K562 (cell line): Measurements from ENCODE around the gene RNF168. TPM values are rescaled to one million over a fixed set of nuclear protein-coding genes. Genes with fewer than 3 reads are reported as not detected.

Experiments
- ARHGAP35 ChIP-seq: fragments of 450-650 bp; IDR thresholded peaks from 2 replicates; pipeline ENCODE4 v1.6.1; 2018; ENCODE audit not compliant: partially characterized antibody
- CLOCK ChIP-seq: fragments of 250-450 bp; sonication (Bioruptor Pico); IDR thresholded peaks from 2 replicates; pipeline ENCODE4 v1.4.0; 2020; ENCODE audit warnings: mild to moderate bottlenecking, moderate library complexity, borderline replicate concordance
- EP400 ChIP-seq: fragments of 450-650 bp; IDR thresholded peaks from 2 replicates; pipeline ENCODE4 v1.6.1; 2017; ENCODE audit warnings: antibody characterized with exemption, mild to moderate bottlenecking, moderate library complexity
- HMG20B ChIP-seq: fragments of 250-450 bp; sonication (Bioruptor Pico); IDR thresholded peaks from 2 replicates; pipeline ENCODE4 v1.5.0; 2021; ENCODE audit warnings: mild to moderate bottlenecking
- POLR3G ChIP-seq: IDR thresholded peaks from 2 replicates; pipeline ENCODE4 v1.6.1; 2011; ENCODE audit not compliant: insufficient read length, insufficient replicate concordance; ENCODE audit errors: extremely low read depth
- PTBP1 ChIP-seq: fragments of 200-400 bp; formaldehyde crosslinking; IDR thresholded peaks from 2 replicates; pipeline ENCODE4 v1.6.1; 2017; ENCODE audit warnings: low read depth, low read length
- PTRF ChIP-seq: fragments of 450-650 bp; IDR thresholded peaks from 2 replicates; pipeline ENCODE4 v1.6.1; 2016; ENCODE audit warnings: mild to moderate bottlenecking, missing genetic modification characterization, missing compliant biosample characterization
- PURB ChIP-seq: sonication (generic); formaldehyde crosslinking; IDR thresholded peaks from 2 replicates; pipeline ENCODE4 v1.9.0; 2021; ENCODE audit warnings: low read depth, mild to moderate bottlenecking, missing genetic modification reagents
- RAD51 ChIP-seq: fragments of 450-650 bp; IDR thresholded peaks from 2 replicates; pipeline ENCODE4 v1.7.1; 2016; ENCODE audit warnings: low read depth, mild to moderate bottlenecking, borderline replicate concordance
- SIN3A ChIP-seq, 2 experiments: fragments of 150-350 bp in 1 of 2; IDR thresholded peaks; 2 replicates each; pipeline ENCODE4 v1.6.1; 2011 to 2016; ENCODE audit warnings: borderline replicate concordance in 2 of 2, low read depth in 2 of 2, low read length in 2 of 2, mild to moderate bottlenecking in 2 of 2, moderate library complexity in 2 of 2; ENCODE audit not compliant: control insufficient read depth in 1 of 2
- SUPT5H ChIP-seq: fragments of 450-650 bp; IDR thresholded peaks from 2 replicates; pipeline ENCODE4 v1.6.1; 2016
- TAF1 ChIP-seq: IDR thresholded peaks from 2 replicates; pipeline ENCODE4 v1.6.1; 2011; ENCODE audit warnings: mild to moderate bottlenecking, low read length, moderate library complexity; ENCODE audit not compliant: insufficient read depth, control insufficient read depth, severe bottlenecking; ENCODE audit errors: extremely low read depth
- U2AF1 ChIP-seq: fragments of 200-400 bp; formaldehyde crosslinking; optimal IDR thresholded peaks from 2 replicates; pipeline ENCODE3; 2017; ENCODE audit warnings: mild to moderate bottlenecking, low read depth, low read length, moderate library complexity
- YBX1 ChIP-seq: fragments of 450-650 bp; IDR thresholded peaks from 2 replicates; pipeline ENCODE4 v1.7.1; 2016; ENCODE audit warnings: mild to moderate bottlenecking
- ZBTB7A ChIP-seq: IDR thresholded peaks from 2 replicates; pipeline ENCODE4 v1.6.1; 2011; ENCODE audit warnings: low read depth, mild to moderate bottlenecking, low read length, moderate library complexity, borderline replicate concordance; ENCODE audit not compliant: control insufficient read depth
- ZNF175 ChIP-seq: fragments of 200-800 bp; sonication (Bioruptor generic); IDR thresholded peaks from 2 replicates; pipeline ENCODE4 v1.6.1; 2016; ENCODE audit warnings: low read depth, mild to moderate bottlenecking, missing genetic modification characterization, missing compliant biosample characterization
- polyA plus RNA-seq, 8 experiments: library from polyadenylated mRNA; depleted of rRNA in 4 of 8; stranded (reverse) in 5 of 8; unstranded in 3 of 8; fragments of >200 nt; fragmentation: Nextera tagmentation in 2 of 8; fragmentation: Illumina TruSeq in 1 of 8; extraction: Ambion mirVana in 2 of 8; extraction: Trizol in 1 of 8; gene quantifications; 2 replicates each; pipeline versions ENCODE4 v1.2.1 to v1.2.3, GENCODE V29; 2011 to 2014; ENCODE audit warnings: inconsistent platforms in 1 of 8, missing spikeins in 1 of 8
- total RNA-seq, 7 experiments: library from RNA; depleted of rRNA in 6 of 7; stranded (reverse); fragments of >200 nt in 6 of 7; fragmentation: Illumina TruSeq in 2 of 7; extraction: Trizol in 2 of 7; gene quantifications; 2 replicates each; pipeline versions ENCODE4 v1.2.1 to v1.2.3, GENCODE V29; 2011 to 2021; ENCODE audit warnings: low replicate concordance in 1 of 7
- TF ChIP-seq, protein P1 (sequence below), 2 experiments: fragments of 150-350 bp in 1 of 2; IDR thresholded peaks; 2 replicates each; pipeline ENCODE4 v1.6.1; 2012 to 2016; ENCODE audit warnings: low read depth in 2 of 2, low read length in 2 of 2, mild to moderate bottlenecking in 1 of 2, moderate library complexity in 1 of 2
- TF ChIP-seq, protein P2 (sequence below): fragments of 450-650 bp; IDR thresholded peaks from 2 replicates; pipeline ENCODE4 v1.6.1; 2016; ENCODE audit warnings: borderline replicate concordance
- TF ChIP-seq, protein P3 (sequence below): fragments of 450-650 bp; formaldehyde crosslinking; IDR thresholded peaks from 2 replicates; pipeline ENCODE4 v1.4.0; 2020; ENCODE audit warnings: mild to moderate bottlenecking, mixed read lengths

The RNF168 gene
- total and polyA plus RNA-seq, 9 of the 15 experiments (the other 6 are each of a cell fraction or from before 2014, with no cell fraction given) = 6.0 to 32.1 (median 16.6) TPM

DNA sequence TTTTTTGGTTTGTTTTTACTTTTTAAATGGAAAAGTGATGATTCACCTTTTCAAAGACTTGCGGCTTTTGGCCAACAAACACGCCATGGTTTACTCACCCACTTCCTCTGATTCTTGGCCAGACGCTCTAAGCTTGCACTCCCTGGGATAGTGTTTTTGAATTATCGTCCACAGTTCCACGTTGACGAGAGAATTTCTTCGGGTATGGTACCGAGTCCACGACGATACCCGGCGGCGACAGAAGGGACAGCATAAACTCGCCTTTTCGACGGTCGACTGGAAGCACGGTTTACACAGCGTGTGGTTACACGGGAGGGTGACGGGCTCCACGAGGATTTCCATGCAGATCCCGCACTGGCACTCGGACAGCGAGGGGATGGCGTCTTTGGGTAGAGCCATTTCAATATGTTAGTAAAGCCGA lies 783 bp downstream of the RNF168 start (continued):
- TF ChIP-seq, protein P1, sequence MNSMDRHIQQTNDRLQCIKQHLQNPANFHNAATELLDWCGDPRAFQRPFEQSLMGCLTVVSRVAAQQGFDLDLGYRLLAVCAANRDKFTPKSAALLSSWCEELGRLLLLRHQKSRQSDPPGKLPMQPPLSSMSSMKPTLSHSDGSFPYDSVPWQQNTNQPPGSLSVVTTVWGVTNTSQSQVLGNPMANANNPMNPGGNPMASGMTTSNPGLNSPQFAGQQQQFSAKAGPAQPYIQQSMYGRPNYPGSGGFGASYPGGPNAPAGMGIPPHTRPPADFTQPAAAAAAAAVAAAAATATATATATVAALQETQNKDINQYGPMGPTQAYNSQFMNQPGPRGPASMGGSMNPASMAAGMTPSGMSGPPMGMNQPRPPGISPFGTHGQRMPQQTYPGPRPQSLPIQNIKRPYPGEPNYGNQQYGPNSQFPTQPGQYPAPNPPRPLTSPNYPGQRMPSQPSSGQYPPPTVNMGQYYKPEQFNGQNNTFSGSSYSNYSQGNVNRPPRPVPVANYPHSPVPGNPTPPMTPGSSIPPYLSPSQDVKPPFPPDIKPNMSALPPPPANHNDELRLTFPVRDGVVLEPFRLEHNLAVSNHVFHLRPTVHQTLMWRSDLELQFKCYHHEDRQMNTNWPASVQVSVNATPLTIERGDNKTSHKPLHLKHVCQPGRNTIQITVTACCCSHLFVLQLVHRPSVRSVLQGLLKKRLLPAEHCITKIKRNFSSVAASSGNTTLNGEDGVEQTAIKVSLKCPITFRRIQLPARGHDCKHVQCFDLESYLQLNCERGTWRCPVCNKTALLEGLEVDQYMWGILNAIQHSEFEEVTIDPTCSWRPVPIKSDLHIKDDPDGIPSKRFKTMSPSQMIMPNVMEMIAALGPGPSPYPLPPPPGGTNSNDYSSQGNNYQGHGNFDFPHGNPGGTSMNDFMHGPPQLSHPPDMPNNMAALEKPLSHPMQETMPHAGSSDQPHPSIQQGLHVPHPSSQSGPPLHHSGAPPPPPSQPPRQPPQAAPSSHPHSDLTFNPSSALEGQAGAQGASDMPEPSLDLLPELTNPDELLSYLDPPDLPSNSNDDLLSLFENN (IDR thresholded peaks at IDR 0.05; ENCODE audit: low read depth in 2 of 2, low read length in 2 of 2) = no peak
- TF ChIP-seq SUPT5H (no peak), RAD51 (no peak), ZBTB7A (no peak), PTRF (tag) (no peak), HMG20B (no peak), PTBP1 (0 out of 2 replicates have a peak, but pooled peaks have one; percentile 48), SIN3A (IDR thresholded peaks at IDR 0.05; ENCODE audit: borderline replicate concordance in 2 of 2, control insufficient read depth in 1 of 2, low read depth in 2 of 2, low read length in 2 of 2) (peak in 1 of 2 experiments; percentile 25; a peak in 1 of 4 replicates), EP400 (no peak), YBX1 (no peak), ARHGAP35 (no peak), U2AF1 (no peak), CLOCK (CRISPR knock-in tag) (no peak), PURB (CRISPR knock-in tag) (no peak), ZNF175 (CRISPR knock-in tag) (no peak), POLR3G (no peak), TAF1 (no peak)
- TF ChIP-seq, protein P2, sequence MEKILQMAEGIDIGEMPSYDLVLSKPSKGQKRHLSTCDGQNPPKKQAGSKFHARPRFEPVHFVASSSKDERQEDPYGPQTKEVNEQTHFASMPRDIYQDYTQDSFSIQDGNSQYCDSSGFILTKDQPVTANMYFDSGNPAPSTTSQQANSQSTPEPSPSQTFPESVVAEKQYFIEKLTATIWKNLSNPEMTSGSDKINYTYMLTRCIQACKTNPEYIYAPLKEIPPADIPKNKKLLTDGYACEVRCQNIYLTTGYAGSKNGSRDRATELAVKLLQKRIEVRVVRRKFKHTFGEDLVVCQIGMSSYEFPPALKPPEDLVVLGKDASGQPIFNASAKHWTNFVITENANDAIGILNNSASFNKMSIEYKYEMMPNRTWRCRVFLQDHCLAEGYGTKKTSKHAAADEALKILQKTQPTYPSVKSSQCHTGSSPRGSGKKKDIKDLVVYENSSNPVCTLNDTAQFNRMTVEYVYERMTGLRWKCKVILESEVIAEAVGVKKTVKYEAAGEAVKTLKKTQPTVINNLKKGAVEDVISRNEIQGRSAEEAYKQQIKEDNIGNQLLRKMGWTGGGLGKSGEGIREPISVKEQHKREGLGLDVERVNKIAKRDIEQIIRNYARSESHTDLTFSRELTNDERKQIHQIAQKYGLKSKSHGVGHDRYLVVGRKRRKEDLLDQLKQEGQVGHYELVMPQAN = peak; percentile 67; the same call in 1 of the 2 replicates
- TF ChIP-seq, protein P3, sequence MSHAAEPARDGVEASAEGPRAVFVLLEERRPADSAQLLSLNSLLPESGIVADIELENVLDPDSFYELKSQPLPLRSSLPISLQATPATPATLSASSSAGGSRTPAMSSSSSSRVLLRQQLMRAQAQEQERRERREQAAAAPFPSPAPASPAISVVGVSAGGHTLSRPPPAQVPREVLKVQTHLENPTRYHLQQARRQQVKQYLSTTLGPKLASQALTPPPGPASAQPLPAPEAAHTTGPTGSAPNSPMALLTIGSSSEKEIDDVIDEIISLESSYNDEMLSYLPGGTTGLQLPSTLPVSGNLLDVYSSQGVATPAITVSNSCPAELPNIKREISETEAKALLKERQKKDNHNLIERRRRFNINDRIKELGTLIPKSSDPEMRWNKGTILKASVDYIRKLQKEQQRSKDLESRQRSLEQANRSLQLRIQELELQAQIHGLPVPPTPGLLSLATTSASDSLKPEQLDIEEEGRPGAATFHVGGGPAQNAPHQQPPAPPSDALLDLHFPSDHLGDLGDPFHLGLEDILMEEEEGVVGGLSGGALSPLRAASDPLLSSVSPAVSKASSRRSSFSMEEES (CRISPR knock-in tag) = no peak
